GM12878 (cell line): ENCODE measurements around the gene DIAPH2.

Experiments used
- CEBPB ChIP-seq, 2 experiments: fragments of 150-350 bp in 1 of 2; IDR thresholded peaks; 2 replicates each; pipeline ENCODE4 v1.6.1; 2012 to 2014; ENCODE audit warnings: low read depth in 2 of 2, low read length in 2 of 2, borderline replicate concordance in 1 of 2, inconsistent platforms in 1 of 2
- CHD2 ChIP-seq: IDR thresholded peaks from 2 replicates; pipeline ENCODE4 v1.6.1; 2011; ENCODE audit warnings: low read depth, low read length, improper control_type of control experiment, borderline replicate concordance
- CREB1 ChIP-seq: IDR thresholded peaks from 2 replicates; pipeline ENCODE4 v1.6.1; 2012; ENCODE audit warnings: low read depth, mild to moderate bottlenecking, inconsistent platforms
- DPF2 ChIP-seq: fragments of 450-650 bp; IDR thresholded peaks from 2 replicates; pipeline ENCODE4 v1.6.1; 2017; ENCODE audit warnings: mild to moderate bottlenecking
- EP300 ChIP-seq, 2 experiments: fragments of 150-350 bp in 1 of 2; IDR thresholded peaks; 2 replicates each; pipeline ENCODE4 v1.6.1; 2011 to 2012; ENCODE audit warnings: low read depth in 2 of 2, low read length in 2 of 2, borderline replicate concordance in 1 of 2, improper control_type of control experiment in 1 of 2, inconsistent platforms in 1 of 2; ENCODE audit not compliant: control insufficient read depth in 1 of 2
- EZH2 ChIP-seq: IDR thresholded peaks from 2 replicates; pipeline ENCODE4 v1.6.1; 2012; ENCODE audit warnings: low read depth, mild to moderate bottlenecking, control low read depth, inconsistent platforms, low read length, borderline replicate concordance; ENCODE audit not compliant: control insufficient read depth
- FOXK2 ChIP-seq: fragments of 450-650 bp; IDR thresholded peaks from 2 replicates; pipeline ENCODE4 v1.6.1; 2017; ENCODE audit warnings: mild to moderate bottlenecking, moderate library complexity
- FOXM1 ChIP-seq: IDR thresholded peaks from 2 replicates; pipeline ENCODE4 v1.6.1; 2012; ENCODE audit warnings: low read depth, mild to moderate bottlenecking, inconsistent platforms, low read length, moderate library complexity
- HDAC6 ChIP-seq: fragments of 200-600 bp; sonication (generic); IDR thresholded peaks from one replicate; pipeline ENCODE4 v1.8.0; 2017; ENCODE audit warnings: antibody characterized with exemption; ENCODE audit not compliant: unreplicated experiment
- JUND ChIP-seq: IDR thresholded peaks from 2 replicates; pipeline ENCODE4 v1.6.1; 2012; ENCODE audit warnings: low read depth, mild to moderate bottlenecking, low read length, improper control_type of control experiment, moderate library complexity
- SPI1 ChIP-seq: IDR thresholded peaks from 2 replicates; pipeline ENCODE4 v1.6.1; 2011; ENCODE audit warnings: low read depth, mild to moderate bottlenecking, low read length, moderate library complexity, borderline replicate concordance; ENCODE audit not compliant: insufficient read depth
- TCF12 ChIP-seq: IDR thresholded peaks from 2 replicates; pipeline ENCODE4 v1.6.1; 2011; ENCODE audit warnings: low read depth, mild to moderate bottlenecking, low read length
- TF ChIP-seq, protein P1 (sequence below): fragments of 450-650 bp; IDR thresholded peaks from 2 replicates; pipeline ENCODE4 v1.6.1; 2014; ENCODE audit warnings: mild to moderate bottlenecking
- TF ChIP-seq, protein P2 (sequence below), 3 experiments: IDR thresholded peaks in 2 of 3; conservative IDR thresholded peaks in 1 of 3; 2 replicates each; pipeline ENCODE4 v1.5.1; 2011; ENCODE audit warnings: low read depth in 3 of 3, low read length in 3 of 3, mild to moderate bottlenecking in 3 of 3, control low read depth in 2 of 3, moderate library complexity in 2 of 3, inconsistent platforms in 1 of 3, mixed read lengths in 1 of 3; ENCODE audit not compliant: control insufficient read depth in 2 of 3, insufficient read depth in 1 of 3; ENCODE audit errors: extremely low read depth in 1 of 3

DNA sequence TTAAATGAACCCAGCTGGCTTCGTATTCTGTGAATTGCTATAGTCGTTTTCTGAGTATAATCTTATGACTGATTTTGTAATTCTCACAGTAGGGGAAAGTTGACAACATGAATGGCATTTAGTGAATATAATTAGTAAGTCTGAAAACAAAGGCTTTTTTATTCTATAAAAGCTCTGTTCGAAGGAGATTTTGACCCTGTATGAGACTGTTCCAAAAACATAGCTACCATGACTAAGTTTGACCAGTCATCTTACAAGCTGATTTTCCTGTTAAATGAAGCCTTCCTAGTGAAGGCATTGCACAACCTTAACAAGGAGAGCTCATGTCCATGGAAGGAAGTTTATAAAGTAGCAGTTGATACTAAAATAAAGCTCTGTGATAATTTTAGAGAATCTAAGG lies 441.4 kb downstream of the DIAPH2 start:
- TF ChIP-seq, protein P1, sequence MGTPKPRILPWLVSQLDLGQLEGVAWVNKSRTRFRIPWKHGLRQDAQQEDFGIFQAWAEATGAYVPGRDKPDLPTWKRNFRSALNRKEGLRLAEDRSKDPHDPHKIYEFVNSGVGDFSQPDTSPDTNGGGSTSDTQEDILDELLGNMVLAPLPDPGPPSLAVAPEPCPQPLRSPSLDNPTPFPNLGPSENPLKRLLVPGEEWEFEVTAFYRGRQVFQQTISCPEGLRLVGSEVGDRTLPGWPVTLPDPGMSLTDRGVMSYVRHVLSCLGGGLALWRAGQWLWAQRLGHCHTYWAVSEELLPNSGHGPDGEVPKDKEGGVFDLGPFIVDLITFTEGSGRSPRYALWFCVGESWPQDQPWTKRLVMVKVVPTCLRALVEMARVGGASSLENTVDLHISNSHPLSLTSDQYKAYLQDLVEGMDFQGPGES = no peak
- TF ChIP-seq, protein P2, sequence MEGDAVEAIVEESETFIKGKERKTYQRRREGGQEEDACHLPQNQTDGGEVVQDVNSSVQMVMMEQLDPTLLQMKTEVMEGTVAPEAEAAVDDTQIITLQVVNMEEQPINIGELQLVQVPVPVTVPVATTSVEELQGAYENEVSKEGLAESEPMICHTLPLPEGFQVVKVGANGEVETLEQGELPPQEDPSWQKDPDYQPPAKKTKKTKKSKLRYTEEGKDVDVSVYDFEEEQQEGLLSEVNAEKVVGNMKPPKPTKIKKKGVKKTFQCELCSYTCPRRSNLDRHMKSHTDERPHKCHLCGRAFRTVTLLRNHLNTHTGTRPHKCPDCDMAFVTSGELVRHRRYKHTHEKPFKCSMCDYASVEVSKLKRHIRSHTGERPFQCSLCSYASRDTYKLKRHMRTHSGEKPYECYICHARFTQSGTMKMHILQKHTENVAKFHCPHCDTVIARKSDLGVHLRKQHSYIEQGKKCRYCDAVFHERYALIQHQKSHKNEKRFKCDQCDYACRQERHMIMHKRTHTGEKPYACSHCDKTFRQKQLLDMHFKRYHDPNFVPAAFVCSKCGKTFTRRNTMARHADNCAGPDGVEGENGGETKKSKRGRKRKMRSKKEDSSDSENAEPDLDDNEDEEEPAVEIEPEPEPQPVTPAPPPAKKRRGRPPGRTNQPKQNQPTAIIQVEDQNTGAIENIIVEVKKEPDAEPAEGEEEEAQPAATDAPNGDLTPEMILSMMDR (IDR thresholded peaks at IDR 0.05 in 2 of 3, conservative IDR thresholded peaks at IDR 0.05 in 1 of 3; ENCODE audit: control insufficient read depth in 2 of 3, extremely low read depth in 1 of 3, insufficient read depth in 1 of 3, low read depth in 3 of 3, low read length in 3 of 3) = no peak
- TF ChIP-seq CREB1 (no peak), FOXK2 (no peak), FOXM1 (no peak), CHD2 (no peak), TCF12 (no peak), SPI1 (no peak), JUND (no peak), CEBPB (IDR thresholded peaks at IDR 0.05; ENCODE audit: borderline replicate concordance in 1 of 2, low read depth in 2 of 2, low read length in 2 of 2) (no peak), EZH2 (no peak), EP300 (IDR thresholded peaks at IDR 0.05; ENCODE audit: borderline replicate concordance in 1 of 2, control insufficient read depth in 1 of 2, low read depth in 2 of 2, low read length in 2 of 2) (no peak), DPF2 (no peak), HDAC6 (no peak)
